Stimulated activated CD8-positive, alpha-beta memory T cell treated with anti-CD3 and anti-CD28 coated beads, Interleukin-15, amount 100 ng/mL, for 4 hours (primary cell): ENCODE results near the gene TIAL1.
"Not testable (repeated sequence)": the region's sequence is repeated elsewhere in the genome, so short reads cannot be mapped to it uniquely, and the experiment has no call there.

Experiments
- DNase-seq, 2 donors: peaks; one replicate each; pipeline ENCODE4 v3.0.0-alpha.2; 2020; ENCODE audit warnings: low read depth in 2 of 2

The TIAL1 gene

DNA sequence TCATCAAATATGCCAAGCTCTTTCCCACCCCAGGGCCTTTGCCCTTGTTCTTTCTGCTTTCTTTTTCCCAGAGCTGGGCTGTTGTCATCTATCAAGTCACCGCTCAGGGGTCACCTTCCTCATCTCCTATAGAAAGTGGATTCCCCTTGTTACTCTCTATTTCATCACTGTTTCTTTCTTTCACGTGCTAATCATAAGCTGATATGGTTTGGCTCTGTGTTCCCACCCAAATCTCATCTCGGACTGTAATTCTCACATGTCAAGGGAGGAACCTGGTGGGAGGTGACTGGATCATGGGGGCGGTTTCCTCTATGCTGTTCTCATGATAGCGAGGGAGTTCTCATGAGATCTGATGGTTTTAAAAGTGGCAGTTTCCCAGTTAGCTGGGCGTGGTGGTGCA, 17.0 kb upstream of the TIAL1 start:
- DNase-seq: no peak

DNA sequence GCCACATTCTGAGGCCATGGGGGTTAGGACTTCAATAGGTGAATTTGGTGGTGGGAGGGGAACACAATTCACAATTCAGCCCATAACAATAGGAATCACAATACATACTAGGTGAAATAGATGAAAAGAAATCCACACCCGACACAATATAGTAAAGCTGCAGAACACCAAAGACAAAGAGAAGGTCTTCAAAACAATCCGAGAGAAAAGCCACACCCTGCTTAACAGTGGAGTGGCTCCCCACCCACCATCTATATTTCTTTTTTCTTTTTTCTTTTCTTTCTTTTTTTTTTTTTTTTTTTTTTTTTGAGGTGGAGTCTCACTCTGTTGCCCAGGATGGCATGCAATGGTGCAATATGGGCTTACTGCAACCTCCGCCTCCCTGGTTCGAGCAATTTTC, 14.7 kb upstream of the TIAL1 start:
- DNase-seq: no peak

DNA sequence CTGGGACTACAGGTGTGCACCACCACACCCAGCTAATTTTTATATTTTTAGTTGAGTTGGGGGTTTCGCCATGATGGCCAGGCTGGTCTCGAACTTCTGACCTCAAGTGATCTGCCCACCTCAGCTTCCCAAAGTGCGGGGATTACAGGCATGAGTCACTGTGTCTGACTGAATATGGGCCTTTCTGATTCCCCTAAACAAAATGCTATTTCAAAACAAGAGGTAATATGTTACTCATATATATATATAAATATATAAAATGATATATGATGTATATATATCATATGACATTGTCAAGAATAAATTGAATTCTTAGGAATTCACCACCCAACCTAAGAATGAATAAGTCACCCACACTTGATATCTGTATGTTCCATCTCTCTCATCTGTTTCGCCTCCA, 12.8 kb upstream of the TIAL1 start:
- no peak for DNase-seq

DNA sequence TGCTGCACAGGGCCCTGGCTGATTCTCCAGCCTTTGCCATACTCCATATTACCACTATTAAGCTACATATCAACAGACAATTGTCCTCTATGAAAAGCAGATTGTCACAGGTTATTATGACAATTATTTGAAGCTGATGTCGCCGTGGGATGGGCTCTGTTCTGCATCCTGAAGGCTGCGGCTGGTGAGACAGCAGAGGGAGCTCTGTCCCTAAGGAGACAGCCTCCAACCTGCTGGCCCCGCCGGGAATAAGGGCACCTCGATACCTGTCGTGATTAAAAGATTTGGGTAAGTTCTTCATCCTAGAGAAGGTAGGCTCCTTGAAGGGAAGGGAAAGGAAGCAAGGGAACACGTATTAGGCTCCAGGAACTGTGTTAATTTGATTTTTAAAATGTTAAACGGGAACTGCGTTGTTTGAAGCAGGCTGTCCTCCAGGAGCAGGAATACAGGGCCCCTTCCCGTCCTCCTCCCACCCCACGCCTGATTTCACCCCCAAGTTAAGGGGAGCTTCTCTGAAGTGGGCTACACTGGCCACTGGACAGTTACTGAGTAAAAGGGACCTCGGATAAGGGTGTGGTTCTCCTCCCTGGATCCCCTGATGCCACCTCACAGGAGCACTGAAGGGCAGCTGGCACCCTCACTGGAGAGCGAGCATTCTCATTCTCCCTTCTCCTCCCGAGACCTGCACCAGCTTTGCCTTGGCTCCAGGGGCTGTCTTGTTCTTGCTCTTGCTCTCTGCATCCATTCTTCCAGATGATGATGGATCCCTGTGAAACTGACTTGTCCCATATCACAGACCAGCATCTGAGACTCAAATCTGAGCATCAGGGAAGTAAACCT, 11.8 kb upstream of the TIAL1 start:
- no peak for DNase-seq

DNA sequence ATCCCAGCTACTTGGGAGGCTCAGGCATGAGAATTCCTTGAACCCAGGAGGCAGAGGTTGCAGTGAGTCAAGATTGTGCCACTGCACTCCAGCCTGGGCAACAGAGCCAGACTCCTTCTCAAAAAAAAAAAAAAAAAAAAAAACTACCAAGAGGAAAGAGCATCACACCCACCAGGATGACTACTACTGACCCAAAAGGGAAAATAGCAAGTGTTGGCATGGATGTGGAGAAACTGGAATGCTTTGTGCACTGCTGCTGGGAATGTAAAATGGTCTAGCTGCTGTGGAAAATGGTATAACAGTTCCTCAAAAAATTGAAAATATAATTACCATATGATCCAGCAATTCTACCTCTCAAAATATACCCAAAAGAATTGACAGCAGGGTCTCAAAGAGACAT, 7.7 kb upstream of the TIAL1 start:
- no peak for DNase-seq

DNA sequence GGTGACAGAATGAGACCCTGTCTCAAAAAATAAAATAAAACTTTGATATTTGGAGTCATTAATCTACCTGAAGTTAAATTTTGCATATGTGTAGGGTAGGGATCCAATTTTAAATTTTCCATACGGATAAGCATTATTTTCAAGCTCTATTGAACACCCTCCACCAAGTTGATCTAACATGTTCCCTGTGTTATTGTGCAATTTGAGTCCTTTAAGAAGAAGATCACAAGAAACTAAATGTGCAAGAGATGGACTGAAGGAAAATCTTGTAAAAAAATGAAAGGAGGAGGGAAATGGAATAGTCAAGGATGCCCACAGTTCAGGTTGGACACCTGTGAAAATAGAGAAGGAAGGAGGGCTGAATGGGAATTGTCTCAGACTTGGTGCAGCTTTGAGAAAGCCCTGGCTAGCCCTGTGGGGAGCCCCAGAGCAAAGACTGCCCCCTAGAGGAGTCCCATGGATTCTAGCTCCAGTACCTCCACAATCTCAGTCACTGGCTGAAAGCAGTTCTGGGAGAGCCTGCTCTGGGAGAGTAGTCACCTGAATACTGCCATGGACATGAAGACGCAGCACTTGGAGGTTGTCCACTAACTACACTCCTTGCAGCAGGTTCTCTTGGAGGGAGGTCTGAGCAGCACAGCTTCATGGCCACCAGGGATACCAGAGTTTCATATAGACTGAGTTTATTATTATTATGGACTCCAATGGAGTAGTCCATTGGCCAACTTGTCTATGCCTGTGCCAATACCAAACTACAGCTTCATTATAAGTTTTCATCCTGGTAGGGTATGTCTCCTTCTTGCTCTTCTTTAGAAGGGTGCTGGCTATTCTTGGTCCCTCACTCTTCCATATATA, 5.7 kb upstream of the TIAL1 start:
- DNase-seq: no peak

DNA sequence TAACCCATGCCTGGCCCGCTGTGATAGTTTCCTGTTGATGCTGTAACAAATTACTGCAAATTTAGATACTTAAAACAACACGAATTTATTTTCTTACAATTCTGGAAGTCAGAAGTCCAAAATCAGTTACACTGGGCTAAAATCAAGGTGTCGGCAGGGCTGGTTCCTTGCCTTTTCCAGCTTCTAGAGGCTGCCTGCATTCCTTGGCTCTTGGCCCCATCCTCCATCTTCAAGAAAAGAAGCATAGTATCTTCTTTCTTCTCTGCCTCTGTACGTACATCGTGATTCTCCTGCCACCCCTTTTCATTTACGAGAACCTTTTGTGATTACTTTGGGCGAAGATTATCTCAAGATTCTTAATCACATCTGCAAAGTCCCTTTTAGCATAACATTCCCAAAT, 1.6 kb upstream of the TIAL1 start:
- DNase-seq: no peak

DNA sequence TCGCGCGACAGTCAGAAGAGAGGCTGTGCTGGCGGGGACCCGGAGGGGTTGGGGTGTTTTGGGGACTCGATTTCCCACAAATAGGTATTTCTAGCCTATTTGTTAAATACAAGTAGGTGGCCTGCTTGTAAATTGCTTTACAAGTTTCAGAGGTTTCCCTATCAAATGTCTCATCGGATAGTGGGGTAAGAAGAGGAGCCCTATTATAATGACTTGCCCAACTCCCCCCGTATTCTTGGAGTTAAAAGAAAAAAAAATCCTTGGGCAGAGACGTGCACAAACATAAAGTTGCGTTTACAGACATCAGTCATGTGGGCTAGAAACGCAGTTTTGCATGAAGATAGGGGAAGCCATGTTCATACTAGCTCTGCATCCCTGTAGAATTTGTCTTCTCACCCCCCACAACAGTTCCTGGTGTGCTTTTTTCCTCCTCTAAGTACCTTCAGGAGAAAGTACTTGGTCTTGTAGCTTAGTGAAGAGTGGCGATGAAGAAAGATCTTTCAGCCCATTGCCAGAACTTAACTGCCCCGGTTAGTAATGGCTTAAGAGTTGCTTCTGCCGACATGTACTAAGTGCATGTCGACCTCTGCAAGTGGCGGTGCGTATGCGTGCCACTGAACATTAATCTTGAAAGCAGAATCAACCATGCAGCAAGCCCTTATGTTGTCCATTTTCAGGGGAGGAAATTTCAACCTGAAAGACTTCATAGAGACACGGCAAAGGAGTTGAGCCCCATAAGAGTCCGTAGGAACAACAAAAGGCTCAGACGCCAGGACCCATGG, 832 bp upstream of the TIAL1 start:
- no peak for DNase-seq

DNA sequence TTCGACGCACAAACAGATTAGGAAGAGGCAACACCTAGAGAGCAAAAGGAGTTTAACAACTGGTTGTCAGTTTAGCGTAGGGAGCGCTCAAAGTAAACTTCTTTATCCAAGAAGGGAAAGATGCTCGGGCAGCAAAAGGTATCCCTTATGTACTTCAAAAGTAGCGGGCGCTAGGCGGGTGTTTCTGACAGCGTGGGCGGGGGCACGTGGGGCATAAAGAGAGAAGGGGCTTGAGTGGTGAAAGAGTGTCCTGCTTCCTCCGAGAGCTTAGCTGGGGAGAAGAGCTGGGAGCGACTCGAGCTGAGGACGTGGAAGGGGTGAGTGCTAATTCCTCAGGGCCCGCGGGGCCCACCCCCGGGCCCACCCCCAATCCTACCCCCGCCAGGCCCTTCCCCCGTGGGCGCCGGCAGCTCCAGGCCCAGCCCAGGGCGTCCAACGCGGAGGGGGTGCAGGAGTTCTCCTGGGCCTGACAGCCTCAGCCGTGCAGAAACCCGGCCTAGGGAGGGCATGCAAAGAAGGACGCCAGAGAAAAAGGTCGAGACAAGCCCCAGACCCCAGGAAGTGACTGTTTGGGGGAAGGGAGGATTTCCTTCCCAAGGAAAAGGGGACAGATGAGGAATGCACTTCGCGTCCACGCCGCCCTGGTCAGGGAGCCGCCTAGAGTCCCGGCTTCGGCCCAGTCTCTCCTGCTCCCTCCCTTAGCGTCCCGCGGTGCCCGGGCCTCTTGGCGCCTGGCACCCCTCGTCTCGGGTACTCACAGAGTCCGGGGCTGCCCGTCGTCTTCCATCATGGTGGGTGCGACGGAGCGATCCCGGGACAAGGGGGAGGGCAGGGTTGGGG, 868 bp downstream of the TIAL1 start:
- DNase-seq: peak; percentile 45 to 55

DNA sequence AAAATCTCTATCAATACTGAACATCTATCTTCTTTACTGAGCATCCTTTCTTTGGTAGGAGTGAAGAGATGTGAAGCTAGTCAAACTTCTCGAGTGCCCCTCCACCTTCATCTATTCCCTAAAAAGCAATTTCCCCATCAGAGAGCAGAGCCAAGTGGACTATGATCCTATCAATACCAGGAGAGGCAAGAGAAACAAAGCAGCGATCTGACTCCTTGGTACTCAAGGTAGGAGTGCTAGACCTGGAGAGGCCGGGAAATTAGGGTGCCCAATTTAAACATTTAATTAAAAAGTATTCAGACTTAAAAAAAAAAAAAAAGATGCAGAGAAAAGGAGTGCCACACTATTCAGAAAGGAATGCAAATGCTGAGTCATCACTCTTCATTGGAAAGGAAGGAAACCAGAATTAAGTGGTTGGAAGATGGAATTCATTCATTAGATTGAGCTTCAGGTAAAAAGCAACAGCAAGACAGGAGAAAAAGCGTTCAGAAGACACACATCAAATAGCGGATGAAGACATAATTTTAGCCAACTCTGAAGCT, 1.6 kb downstream of the TIAL1 start:
- no peak for DNase-seq

DNA sequence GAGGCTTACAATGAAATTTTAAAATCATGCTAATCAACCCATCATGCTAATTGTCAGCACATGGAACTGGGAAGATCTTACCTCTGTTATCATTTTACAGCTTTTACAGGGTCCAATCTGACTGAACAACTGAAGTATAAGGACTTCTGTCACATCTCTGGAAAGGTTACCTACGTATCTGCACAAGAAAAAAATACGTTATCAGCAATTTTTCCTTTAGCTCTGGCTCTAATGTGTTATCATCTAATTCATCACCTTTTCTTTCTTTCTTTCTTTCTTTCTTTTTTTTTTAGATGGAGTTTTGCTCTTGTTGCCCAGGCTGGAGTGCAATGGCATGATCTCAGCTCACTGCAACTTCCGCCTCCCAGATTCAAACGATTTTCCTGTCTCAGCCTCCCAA, 8.7 kb downstream of the TIAL1 start:
- no peak for DNase-seq

DNA sequence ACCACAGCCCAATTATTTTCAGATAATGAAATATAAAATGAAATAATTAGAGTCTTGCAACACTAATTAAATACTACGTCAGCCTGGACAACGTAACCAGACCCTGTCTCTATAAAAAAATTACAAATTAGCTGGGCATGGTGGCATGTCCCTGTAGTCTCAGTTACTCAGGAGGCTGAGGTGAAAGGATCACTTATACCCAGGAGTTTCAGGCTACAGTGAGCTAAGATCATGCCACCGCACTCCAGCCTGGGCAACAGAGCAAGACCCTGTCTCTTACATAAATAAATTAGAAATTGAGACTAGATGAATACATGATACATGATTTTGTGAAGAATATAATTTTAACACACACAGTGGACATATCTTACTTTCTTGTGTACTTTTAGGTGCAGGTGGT, 18.4 kb downstream of the TIAL1 start:
- DNase-seq: no peak

DNA sequence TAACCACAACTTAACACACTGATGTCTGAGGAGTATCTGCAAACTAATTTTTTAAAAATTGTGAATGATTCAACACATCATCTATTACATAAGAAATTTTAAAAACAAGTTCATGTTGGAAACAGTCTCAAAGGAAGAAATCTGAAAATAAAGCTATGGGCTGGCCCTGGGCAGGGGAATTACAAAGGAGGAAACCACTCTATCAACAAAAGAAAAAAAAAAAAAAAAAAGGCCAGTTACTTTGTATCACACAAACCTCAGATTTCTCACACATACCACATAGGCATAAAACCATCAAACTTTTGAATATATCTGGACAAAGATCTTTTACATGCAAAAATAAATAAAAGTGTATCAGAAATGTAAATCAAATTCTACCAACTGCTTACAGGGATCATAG, 20.8 kb downstream of the TIAL1 start:
- DNase-seq: no peak

DNA sequence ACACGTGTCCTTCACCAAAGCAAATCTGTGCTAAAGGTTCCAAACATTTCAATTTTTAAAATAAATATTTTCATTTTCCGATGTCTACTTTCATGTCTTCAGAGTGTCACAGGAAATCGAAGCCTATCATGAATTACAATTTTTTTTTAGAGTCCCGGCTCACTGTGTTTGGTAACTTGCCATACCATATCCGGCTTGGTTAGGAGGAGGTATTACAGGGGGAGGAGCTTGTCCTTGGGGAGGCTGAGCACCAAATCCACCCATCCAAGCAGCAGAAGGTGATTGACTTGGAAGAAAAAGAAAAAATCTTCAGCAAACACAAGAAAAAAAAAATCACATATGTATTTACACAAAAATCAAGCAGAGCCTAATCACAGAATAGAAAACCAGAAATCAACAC, 21.3 kb downstream of the TIAL1 start:
- DNase-seq: no peak

DNA sequence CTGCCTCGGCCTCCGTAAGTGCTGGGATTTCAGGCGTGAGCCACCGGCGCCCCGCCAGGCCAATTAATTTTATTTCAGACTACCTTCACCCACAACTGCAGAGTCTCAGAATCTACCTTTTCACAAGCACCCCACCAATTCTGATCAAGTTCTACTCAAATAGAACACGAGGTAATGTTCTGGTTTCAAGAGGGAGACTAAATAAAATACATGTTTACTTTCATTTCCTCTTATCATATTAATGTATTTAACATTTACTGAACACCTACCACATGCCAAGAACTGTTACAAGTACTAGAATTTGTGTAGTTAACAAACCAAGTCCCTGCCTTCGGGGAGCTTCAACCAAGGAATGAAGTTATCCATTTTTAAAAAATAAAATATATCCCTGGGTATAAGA, 28.8 kb downstream of the TIAL1 start:
- no peak for DNase-seq

DNA sequence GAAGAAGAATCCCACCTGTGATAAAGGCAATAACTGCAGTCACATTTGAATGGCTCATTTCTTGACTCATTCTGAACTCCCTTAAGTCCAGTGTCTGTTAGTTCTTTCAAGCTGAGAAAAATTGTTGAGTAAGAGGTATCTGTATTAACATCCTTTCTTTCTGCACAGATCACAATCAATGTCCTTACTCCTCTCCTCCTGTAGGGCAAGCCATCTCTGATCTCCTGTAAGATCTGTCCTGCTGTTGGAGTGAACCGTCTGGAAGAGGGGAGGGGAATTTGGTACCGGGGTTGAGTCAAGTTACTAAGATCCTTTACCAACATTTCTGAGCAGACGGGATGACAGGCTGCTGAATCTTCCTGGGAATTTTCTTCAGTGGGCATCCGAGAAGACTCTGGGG, 34.7 kb downstream of the TIAL1 start:
- DNase-seq: no peak

DNA sequence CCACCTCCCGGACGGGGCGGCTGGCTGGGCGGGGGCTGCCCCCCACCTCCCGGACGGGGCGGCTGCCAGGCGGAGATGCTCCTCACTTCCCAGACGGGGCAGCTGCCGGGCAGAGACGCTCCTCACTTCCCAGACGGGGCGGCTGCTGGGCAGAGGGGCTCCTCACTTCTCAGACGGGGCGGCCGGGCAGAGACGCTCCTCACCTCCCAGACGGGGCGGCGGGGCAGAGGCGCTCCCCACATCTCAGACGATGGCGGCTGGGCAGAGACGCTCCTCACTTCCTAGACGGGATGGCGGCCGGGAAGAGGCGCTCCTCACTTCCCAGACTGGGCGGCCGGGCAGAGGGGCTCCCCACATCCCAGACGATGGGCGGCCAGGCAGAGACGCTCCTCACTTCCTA, 37.3 kb downstream of the TIAL1 start:
- not testable (repeated sequence) for DNase-seq

DNA sequence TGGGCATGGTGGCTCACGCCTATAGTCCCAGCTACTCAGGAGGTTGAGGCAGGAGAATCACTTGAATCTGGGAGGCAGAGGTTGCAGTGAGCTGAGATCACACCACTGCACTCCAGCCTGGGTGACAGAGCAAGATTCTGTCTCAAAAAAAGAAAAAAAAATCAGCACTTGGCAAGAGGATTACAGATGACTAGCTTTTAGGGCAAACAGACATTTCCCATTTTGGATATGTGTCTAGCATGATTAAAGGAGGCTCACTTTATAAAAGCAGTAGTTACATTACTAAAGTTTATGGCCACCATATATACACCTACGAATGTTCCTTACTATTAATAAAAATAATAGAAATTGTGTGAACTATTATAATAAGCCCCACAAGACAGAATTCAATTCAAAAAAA, 40.7 kb downstream of the TIAL1 start:
- not testable (repeated sequence) for DNase-seq

DNA sequence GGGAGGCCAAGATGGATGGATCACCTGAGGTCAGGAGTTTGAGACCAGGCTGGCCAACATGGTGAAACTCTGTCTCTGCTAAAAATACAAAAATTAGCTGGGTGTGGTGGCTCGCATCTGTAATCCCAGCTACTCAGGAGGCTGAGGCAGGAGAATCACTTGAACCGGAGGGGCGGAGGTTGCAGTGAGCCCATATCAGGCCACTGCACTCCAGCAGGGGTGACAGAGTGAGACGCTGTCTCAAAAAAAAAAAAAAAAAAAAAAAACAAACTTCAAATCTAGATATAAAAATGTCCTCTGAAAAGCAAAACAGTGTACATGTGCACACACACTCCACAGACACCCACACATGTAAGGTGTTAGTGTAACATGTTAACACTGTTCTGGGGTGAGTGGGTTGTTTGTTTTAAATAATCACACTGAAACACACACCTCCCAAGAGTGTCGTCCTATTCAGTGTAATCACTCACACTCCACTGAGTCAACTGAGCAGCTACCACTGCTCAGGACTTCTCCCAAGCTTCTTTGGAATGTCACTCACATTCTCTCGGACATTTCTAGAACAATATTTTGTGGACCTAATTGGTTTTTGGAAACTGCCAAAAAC, 41.5 kb downstream of the TIAL1 start:
- DNase-seq: no peak

DNA sequence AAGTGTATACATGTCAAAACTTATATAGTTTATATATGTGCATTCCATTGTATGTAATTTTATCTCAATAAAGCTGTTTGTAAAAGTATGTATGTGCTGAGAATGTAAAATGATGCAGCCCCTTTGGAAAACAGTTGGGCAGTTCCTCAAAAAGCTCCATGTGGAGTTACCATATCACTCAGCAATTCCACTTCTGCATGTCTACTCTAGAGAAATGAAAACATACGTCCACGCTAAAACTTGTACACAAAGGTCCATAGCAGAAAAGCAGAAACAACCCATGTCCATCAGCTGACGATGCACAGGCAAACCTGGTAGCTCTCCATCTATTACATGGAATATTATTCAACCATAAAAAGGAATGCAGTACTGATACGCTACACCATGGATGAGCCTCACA, 45.9 kb downstream of the TIAL1 start:
- DNase-seq: no peak
